ENCODE data around the gene LNX2. TPM values are rescaled to one million over a fixed set of nuclear protein-coding genes. Genes with fewer than 3 reads are reported as not detected.

The LNX2 gene
- total RNA-seq, 1 experiment from 2014 or later = 12.1 TPM

- H2AFZ ChIP-seq (ENCODE audit: low read depth, low read length, poor library complexity, severe bottlenecking) = no peak overlapping the region
- intact Hi-C loops (cut with micrococcal nuclease) = no loop called here
- H3K9ac ChIP-seq (ENCODE audit: low read length) = no peak overlapping the region
- H3K27me3 ChIP-seq (ENCODE audit: insufficient read depth, low read length) = no peaks in the 10 kb centered on the region
- no peaks in the 10 kb centered on the region for H3K9me3 ChIP-seq (ENCODE audit: control insufficient read depth in 1 of 2, insufficient read depth in 1 of 2, low read depth in 1 of 2, low read length in 2 of 2)
- BruUV-seq (replicated peaks) = no TSS peak
- ChIA-PET RAD21 (ENCODE audit: low non-redundant PET in 1 of 2, low total read pairs in 2 of 2, uncharacterized antibody in 2 of 2, unreplicated experiment in 2 of 2) (no interaction called here), CTCF (no interaction called here), POLR2A (no interaction called here)
- H3K4me2 ChIP-seq (ENCODE audit: low read length) = no peak overlapping the region
- no peaks in the 10 kb centered on the region for H3K79me2 ChIP-seq (ENCODE audit: insufficient read depth, low read length)
- no peak overlapping the region for H3K27ac ChIP-seq (ENCODE audit: low read depth, low read length)
- DNase-seq (ENCODE audit: low read depth, low spot score) = no peak
- no peaks in the 10 kb centered on the region for H3K36me3 ChIP-seq (ENCODE audit: control insufficient read depth in 1 of 2, insufficient read depth in 2 of 2, low read length in 2 of 2)
- no peak overlapping the region for H3K4me3 ChIP-seq (replicated peaks in 1 of 2; ENCODE audit: low read depth in 1 of 2, low read length in 2 of 2)
- no peaks in the 10 kb centered on the region for H3K9me2 ChIP-seq (ENCODE audit: insufficient read depth)
- no peak for TF ChIP-seq YY1 (IDR thresholded peaks at IDR 0.05; ENCODE audit: extremely low read depth, insufficient replicate concordance, low read depth, low read length)
- no peak for TF ChIP-seq CBX3 (IDR thresholded peaks at IDR 0.05; ENCODE audit: low read depth)
- no peak for TF ChIP-seq EZH2 (IDR thresholded peaks at IDR 0.05)
- TF ChIP-seq FOSL1 (IDR thresholded peaks at IDR 0.05; ENCODE audit: low read depth) = no peak
- no peak for TF ChIP-seq RAD21 (IDR thresholded peaks at IDR 0.05; ENCODE audit: low read depth)
- no peak for TF ChIP-seq POLR2AphosphoS5 (IDR thresholded peaks at IDR 0.05; ENCODE audit: low read depth, low read length)
- TF ChIP-seq CTCF (IDR thresholded peaks at IDR 0.05 in 2 of 3, conservative IDR thresholded peaks at IDR 0.05 in 1 of 3; ENCODE audit: borderline replicate concordance in 1 of 3, insufficient read depth in 1 of 3, low read depth in 2 of 3, low read length in 2 of 3) = no peak
- no peak for TF ChIP-seq SP1 (IDR thresholded peaks at IDR 0.05; ENCODE audit: low read depth)
- no peak for TF ChIP-seq ATF3 (IDR thresholded peaks at IDR 0.05)
- no peak for TF ChIP-seq EGR1 (IDR thresholded peaks at IDR 0.05; ENCODE audit: low read depth)
- no peak for TF ChIP-seq POLR2A (IDR thresholded peaks at IDR 0.05; ENCODE audit: borderline replicate concordance, extremely low read depth, insufficient read depth, insufficient read length)
- no peaks in the 10 kb centered on the region for H3K4me1 ChIP-seq (ENCODE audit: control insufficient read depth in 1 of 2, insufficient read depth in 2 of 2, low read length in 2 of 2)
- ATAC-seq = no peak
- H4K20me1 ChIP-seq (ENCODE audit: insufficient read depth) = no peaks in the 10 kb centered on the region
Measured at GRCh38 chr13:27497563-27498230, 122.6 kb downstream of the LNX2 start.
